ENCODE data around the gene KMT5B.

DNA sequence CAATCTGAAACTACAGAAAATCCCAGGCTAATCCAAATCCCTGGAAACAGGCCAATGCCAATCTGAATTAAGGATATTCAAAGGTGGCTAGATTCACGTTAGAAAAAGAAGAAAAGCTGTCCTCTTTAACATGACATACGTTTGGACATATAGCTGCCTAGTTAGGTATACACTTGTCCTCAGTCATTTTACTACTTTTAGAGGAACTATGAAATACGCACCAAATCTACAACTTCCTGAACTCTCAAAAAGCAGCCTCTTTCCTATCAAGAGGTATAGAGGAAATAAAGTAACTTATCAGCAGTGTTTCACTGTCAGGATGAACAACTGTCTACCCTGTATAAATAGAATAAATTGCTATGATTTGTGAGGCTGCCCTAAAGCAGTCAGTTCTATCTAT lies 24.0 kb downstream of the KMT5B start:
- TF ChIP-seq, protein P1, sequence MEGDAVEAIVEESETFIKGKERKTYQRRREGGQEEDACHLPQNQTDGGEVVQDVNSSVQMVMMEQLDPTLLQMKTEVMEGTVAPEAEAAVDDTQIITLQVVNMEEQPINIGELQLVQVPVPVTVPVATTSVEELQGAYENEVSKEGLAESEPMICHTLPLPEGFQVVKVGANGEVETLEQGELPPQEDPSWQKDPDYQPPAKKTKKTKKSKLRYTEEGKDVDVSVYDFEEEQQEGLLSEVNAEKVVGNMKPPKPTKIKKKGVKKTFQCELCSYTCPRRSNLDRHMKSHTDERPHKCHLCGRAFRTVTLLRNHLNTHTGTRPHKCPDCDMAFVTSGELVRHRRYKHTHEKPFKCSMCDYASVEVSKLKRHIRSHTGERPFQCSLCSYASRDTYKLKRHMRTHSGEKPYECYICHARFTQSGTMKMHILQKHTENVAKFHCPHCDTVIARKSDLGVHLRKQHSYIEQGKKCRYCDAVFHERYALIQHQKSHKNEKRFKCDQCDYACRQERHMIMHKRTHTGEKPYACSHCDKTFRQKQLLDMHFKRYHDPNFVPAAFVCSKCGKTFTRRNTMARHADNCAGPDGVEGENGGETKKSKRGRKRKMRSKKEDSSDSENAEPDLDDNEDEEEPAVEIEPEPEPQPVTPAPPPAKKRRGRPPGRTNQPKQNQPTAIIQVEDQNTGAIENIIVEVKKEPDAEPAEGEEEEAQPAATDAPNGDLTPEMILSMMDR (conservative IDR thresholded peaks at IDR 0.05; ENCODE audit: low read length), result no peak
- no peak for TF ChIP-seq EZH2phosphoT487 (IDR thresholded peaks at IDR 0.05; ENCODE audit: borderline replicate concordance)
